Small intestine (tissue), 7 donors: ENCODE measurements around the gene NUAK2. TPM values are rescaled to one million over a fixed set of nuclear protein-coding genes. Genes with fewer than 3 reads are reported as not detected.

ENCODE experiments used
- DNase-seq, 2 donors: peaks; one replicate each; pipeline versions ENCODE4 v3.0.0 to v3.0.0-alpha.2; 2013
- FAIRE-seq: peaks from 2 replicates; lab custom pipeline; 2012; peaks lifted over from hg19 to GRCh38; lab: Jason Lieb, UNC
- H3K27ac ChIP-seq, 3 donors: one replicate each; pipeline ENCODE4 v1.5.1; 2013; ENCODE audit warnings: low read length in 2 of 3, mild to moderate bottlenecking in 2 of 3, control low read depth in 1 of 3, inconsistent platforms in 1 of 3, low read depth in 1 of 3, moderate library complexity in 1 of 3
- H3K27me3 ChIP-seq, 3 donors: one replicate each; pipeline ENCODE4 v1.6.1; 2013; ENCODE audit warnings: low read length in 3 of 3, inconsistent platforms in 1 of 3; ENCODE audit not compliant: control insufficient read depth in 3 of 3, insufficient read depth in 3 of 3
- H3K36me3 ChIP-seq, 3 donors: one replicate each; pipeline ENCODE4 v1.6.1; 2013; ENCODE audit warnings: low read length in 3 of 3, inconsistent platforms in 1 of 3, low read depth in 1 of 3, mild to moderate bottlenecking in 1 of 3, moderate library complexity in 1 of 3; ENCODE audit not compliant: control insufficient read depth in 3 of 3, insufficient read depth in 2 of 3
- H3K4me1 ChIP-seq, 3 donors: one replicate each; pipeline ENCODE4 v1.6.1; 2013; ENCODE audit warnings: low read length in 2 of 3, inconsistent platforms in 1 of 3, low read depth in 1 of 3, mild to moderate bottlenecking in 1 of 3, moderate library complexity in 1 of 3; ENCODE audit not compliant: control insufficient read depth in 3 of 3, insufficient read depth in 2 of 3
- H3K4me3 ChIP-seq, 3 donors: one replicate each; pipeline ENCODE4 v1.5.1; 2013; ENCODE audit warnings: low read length in 3 of 3, control low read depth in 1 of 3, inconsistent platforms in 1 of 3, low read depth in 1 of 3, mild to moderate bottlenecking in 1 of 3, moderate library complexity in 1 of 3
- H3K9me3 ChIP-seq, 2 donors: one replicate each; pipeline ENCODE4 v1.6.1; 2013; ENCODE audit warnings: low read depth in 1 of 2, low read length in 1 of 2; ENCODE audit not compliant: control insufficient read depth in 2 of 2, insufficient read depth in 1 of 2
- WGBS, 3 donors: extraction: QIAGEN DNeasy Blood & Tissue Kit; methylation state at CpG; one replicate each; pipeline ENCODE4 v1.1.7; 2013; 5-methylcytosine and 5-hydroxymethylcytosine counted together
- polyA plus RNA-seq, 4 donors: library from polyadenylated mRNA; stranded (reverse) in 3 of 4; unstranded in 1 of 4; fragments of 200-250 nt in 3 of 4; fragments of 120-200 nt in 1 of 4; gene quantifications; one replicate each; pipeline versions ENCODE4 v1.2.1 to v1.2.3, GENCODE V29; 2013
- donor health status: healthy with polysubstance abuse.
- donor health status: control.
- donor health status: control.
- donor health status: Bipolar disorder and iron deficiency.
- donor health status: healthy.

Gene NUAK2
- polyA plus RNA-seq, 4 donors, result 8.5 to 16.2 (median 10.2) TPM

DNA sequence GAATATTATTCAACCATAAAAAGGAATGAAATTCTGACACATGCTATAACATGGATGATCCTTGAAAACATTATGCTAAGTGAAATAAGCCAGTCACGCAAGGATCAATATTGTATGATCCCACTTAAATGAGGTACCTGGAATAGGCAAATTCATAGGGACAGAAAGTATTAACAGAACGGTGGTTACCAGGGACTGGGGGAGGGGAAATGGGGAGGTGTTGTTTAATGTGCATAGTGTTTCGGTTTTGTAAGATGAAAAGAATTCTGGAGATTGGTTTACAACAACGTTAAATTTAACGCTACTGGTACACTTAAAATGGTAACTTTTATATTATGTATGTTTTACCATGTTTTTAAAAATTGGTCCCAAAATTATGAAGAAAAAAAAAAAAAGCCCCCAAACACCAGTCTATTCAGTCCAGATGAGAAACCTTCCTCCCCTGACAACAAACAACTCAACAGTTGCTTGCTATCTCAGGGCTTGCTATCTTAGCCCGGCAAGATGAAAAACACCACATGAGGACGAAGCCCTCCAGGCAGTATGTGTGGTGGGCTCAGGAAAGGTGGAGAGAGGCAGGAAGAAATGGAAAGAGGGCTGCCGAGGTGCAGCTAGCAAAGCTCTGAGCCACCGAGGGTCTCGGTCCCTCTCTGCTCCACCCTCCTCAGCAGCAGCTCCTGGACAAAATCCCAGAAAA lies 8.5 kb downstream of the NUAK2 start:
- 31 to 50% (median 45%) methylated on average over 10 of the region's 10 CpGs for WGBS, 3 donors
- Histone ChIP-seq H3K27ac (peak overlapping the region; percentile 8 to 78 (median 16)), H3K4me1 (peaks cover 34 to 65% (median 35%) of the 10 kb centered on the region in 3 donors), H3K4me3 (no peak overlapping the region), H3K9me3 (no peaks in the 10 kb centered on the region), H3K36me3 (peaks cover 8 to 44% (median 24%) of the 10 kb centered on the region in 3 donors), H3K27me3 (no peaks in the 10 kb centered on the region)
- DNase-seq (peak in 1 of 2 donors; percentile 14), FAIRE-seq (no peak)

DNA sequence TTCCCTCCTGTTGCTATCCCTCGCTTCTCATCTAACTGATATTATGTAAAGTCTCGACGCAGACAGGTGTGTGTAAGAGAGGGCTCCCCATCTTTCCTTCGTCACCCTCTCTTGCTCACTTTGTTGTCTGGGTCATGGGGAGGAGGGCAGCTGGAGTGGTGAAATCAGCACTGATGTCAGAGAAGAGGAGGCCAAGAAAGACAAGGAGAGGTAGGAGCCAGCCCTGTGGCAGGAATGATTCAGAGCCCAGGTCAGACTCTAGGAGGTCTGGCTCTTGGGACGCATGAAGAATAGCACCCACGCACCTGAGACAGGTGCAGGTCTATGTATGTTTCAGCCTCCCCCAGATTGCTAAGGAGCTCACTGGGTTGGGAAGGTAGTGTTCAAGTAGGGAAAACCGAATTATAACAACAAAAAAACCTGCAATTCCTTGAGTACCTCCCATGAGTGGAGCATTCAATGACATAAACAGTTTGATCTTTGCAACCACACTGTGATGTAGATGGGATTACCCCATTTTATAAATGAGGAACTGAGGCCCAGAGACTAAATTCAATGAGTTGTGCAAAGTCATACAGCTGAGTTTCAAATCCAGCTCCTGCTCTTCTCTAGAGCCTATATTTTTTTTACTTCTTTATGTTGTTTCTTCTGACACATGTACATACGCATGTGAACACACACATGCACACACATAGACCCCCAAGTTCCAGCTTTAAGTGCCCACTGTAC lies 10.4 kb downstream of the NUAK2 start:
- WGBS, 3 donors, result 76 to 88% (median 82%) methylated on average over 8 of the region's 8 CpGs
- H3K9me3 ChIP-seq, result no peaks in the 10 kb centered on the region
- peak overlapping the region in 2 of 3 donors; percentile 2 to 39 for H3K27ac ChIP-seq
- FAIRE-seq, result no peak
- H3K27me3 ChIP-seq, result no peaks in the 10 kb centered on the region
- no peak for DNase-seq
- H3K4me3 ChIP-seq, result no peak overlapping the region
- peaks cover 21 to 62% (median 45%) of the 10 kb centered on the region in 3 donors for H3K4me1 ChIP-seq
- peaks cover 9 to 56% (median 25%) of the 10 kb centered on the region in 3 donors for H3K36me3 ChIP-seq

DNA sequence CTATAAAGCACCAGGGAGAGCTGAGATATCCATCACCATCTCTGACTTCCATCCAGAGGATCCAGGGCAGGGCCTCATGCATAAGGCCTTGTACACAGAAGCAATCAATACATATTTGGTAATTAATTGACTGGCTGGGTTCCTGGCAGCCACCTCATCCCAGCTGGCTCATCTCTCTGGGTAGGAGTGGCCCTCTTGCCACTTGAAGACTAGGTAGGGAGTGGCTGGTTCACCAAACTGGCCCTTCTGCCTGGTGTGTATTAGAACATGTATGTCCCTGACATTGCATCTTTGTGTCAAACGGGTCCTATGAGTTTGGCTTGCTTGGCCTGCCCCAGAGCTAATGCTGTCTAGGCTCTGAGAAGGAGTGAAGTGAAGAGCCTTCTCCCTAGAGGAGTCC lies 11.8 kb downstream of the NUAK2 start:
- peaks cover 14 to 70% (median 27%) of the 10 kb centered on the region in 3 donors for H3K36me3 ChIP-seq
- peaks cover 14 to 54% (median 45%) of the 10 kb centered on the region in 3 donors for H3K4me1 ChIP-seq

DNA sequence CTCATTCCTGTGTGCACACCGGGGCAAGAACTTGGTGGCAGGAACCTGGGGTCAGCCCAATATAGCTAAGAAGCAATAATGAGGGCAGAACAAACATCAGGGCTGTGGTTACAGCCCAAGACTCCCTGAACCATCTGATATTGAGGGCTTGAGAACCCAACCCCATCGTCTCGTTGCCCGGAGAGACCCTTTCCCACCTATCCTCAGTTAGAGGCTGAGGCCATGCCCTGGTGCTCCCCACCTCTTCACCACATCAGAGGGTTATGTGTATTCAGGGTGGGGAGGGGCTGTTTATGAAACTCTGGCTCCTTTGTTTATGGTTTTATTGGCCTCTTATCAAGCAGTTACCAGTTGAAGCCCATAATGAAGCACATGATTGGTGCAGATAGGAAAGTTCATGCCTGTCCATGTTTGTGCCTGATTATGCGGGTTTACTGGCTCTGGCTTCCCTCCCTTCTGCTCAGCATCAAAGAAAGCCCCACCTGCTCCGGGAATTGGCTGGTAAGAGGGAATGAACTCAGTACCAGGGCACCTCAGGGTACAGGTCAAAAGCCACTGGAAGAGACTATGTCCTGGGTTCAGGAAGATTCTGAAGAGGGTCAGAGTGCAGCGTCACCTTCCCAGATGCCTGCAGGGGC lies 14.5 kb downstream of the NUAK2 start:
- DNase-seq (peak; percentile 92 to 99), FAIRE-seq (no peak)
- Histone ChIP-seq H3K36me3 (peaks cover 27 to 89% (median 33%) of the 10 kb centered on the region in 3 donors), H3K4me1 (peaks cover 5 to 48% (median 34%) of the 10 kb centered on the region in 3 donors), H3K27ac (peak overlapping the region; percentile 51 to 64 (median 63)), H3K4me3 (no peak overlapping the region), H3K9me3 (no peaks in the 10 kb centered on the region), H3K27me3 (no peaks in the 10 kb centered on the region)
- WGBS, 3 donors, result 25 to 66% (median 35%) methylated on average over 7 of the region's 7 CpGs

More for the DNA sequence above, 11.8 kb downstream of the NUAK2 start:
- Histone ChIP-seq H3K27me3 (no peaks in the 10 kb centered on the region), H3K4me3 (no peak overlapping the region), H3K9me3 (no peaks in the 10 kb centered on the region), H3K27ac (peak overlapping the region in 1 of 3 donors; percentile 18)
- FAIRE-seq (no peak), DNase-seq (peak in 1 of 2 donors; percentile 62)
- WGBS, 3 donors, result 16 to 66% (median 41%) methylated on average over 1 of the region's 1 CpG

DNA sequence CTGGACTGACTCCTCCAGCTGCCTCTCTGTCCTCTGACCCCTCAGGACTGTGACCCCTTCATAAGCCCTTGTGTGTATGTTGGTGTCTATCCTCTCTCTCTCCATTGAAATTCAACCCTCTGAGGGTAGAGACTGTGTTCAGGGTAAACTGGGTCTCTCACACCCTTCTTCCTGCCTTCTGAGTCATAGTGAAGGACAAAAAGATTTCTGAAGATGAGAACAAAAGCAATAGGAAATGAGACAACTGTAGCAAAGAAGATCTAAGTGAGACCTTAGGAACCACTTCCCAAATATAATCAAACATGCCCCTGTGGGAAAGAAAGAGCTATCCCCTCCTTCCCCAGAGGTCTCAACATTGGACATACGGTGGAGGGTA lies 16.9 kb downstream of the NUAK2 start:
- peaks cover 8 to 57% (median 27%) of the 10 kb centered on the region in 3 donors for H3K4me1 ChIP-seq
- peaks cover 22 to 80% (median 25%) of the 10 kb centered on the region in 3 donors for H3K36me3 ChIP-seq

DNA sequence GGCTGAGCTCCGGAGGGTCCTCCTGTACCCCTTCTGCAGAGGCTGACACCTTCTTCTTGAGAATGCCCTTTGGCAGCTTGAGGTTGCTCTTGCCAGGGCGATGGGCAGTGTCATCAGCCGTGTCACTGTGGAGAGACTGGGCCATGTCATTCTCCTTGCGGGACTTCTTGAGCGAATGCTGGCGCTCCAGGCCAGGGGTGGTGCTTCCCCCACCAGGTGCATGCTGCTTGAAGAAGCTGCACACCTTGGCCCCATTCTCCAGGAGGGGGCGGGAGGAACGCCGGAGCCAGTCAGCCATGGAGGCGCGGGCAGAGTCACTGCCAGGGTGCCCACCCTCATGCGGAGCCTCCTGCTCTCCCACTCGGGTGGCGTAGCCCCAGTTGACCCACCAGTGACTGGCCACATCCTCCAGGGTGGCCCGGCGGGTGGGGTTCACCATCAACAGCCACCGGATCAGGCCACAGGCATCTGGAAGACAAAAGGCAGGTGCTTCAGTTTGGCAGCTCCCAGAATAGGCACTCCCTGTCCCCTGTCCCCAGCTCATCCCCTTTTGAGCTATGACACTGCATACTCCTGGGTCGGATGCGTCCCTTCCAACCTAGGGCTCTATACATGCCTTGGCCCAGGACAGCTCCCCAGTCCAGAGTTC lies 17.4 kb downstream of the NUAK2 start:
- H3K27me3 ChIP-seq, result no peaks in the 10 kb centered on the region
- H3K4me3 ChIP-seq, result no peak overlapping the region
- H3K36me3 ChIP-seq, result peaks cover 21 to 75% (median 25%) of the 10 kb centered on the region in 3 donors
- WGBS, 3 donors, result 79 to 93% (median 92%) methylated on average over 19 of the region's 19 CpGs
- peaks cover 8 to 56% (median 27%) of the 10 kb centered on the region in 3 donors for H3K4me1 ChIP-seq
- DNase-seq (no peak), FAIRE-seq (no peak)
- H3K9me3 ChIP-seq, result no peaks in the 10 kb centered on the region
- no peak overlapping the region for H3K27ac ChIP-seq

More for the DNA sequence above, 16.9 kb downstream of the NUAK2 start:
- no peak for FAIRE-seq
- Histone ChIP-seq H3K27me3 (no peaks in the 10 kb centered on the region), H3K27ac (no peak overlapping the region), H3K9me3 (no peaks in the 10 kb centered on the region), H3K4me3 (no peak overlapping the region)
- no peak for DNase-seq
- WGBS, 3 donors, result 91 to 100% (median 100%) methylated on average over 1 of the region's 1 CpG

DNA sequence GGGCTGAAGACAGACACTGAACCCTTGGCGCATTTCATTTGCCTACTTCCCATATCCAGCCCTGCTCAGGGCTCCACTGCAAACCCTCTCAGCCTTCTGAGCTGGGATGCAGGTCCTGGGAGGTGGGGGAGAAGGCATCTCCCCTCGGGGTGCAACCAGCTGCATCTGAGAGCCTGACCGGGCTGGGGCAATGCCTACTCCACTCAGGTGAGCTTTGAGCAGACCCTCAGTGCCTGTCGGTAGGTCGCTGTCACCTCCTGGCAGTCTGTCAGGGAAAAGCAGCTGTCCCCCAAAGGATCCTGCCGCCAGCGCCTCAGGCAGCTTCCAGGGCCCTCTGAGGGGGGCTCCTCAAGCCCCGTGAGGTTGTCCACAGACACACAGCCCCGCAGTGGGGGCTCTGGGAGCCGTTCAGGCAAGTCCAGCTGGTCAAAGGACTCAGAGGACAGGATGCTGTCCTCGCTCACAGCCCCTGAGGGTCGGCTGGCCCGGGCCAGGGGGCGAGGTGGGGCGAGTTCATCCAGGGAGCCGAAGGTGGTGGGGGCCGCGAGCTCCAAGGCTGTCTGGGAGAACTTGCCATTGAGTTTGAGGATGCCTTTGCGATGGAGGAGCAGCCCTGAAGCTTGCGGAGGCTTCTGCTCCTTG lies 18.2 kb downstream of the NUAK2 start:
- DNase-seq (no peak), FAIRE-seq (no peak)
- H3K9me3 ChIP-seq, result no peaks in the 10 kb centered on the region
- no peak overlapping the region for H3K27ac ChIP-seq
- 74 to 82% (median 79%) methylated on average over 17 to 20 of the region's 20 CpGs for WGBS, 3 donors
- H3K4me1 ChIP-seq, result peaks cover 8 to 49% (median 21%) of the 10 kb centered on the region in 3 donors
- H3K4me3 ChIP-seq, result no peak overlapping the region
- H3K36me3 ChIP-seq, result peaks cover 15 to 67% (median 23%) of the 10 kb centered on the region in 3 donors
- no peaks in the 10 kb centered on the region for H3K27me3 ChIP-seq
